Adrenal gland (tissue), 12 donors: Measurements from ENCODE around the gene TGFB1I1. TPM values are rescaled to one million over a fixed set of nuclear protein-coding genes. Genes with fewer than 3 reads are reported as not detected.
A peak's percentile ranks its signal among the peaks of the same experiment; 100 is the strongest.

ENCODE experiments used
- DNase-seq, 7 donors: peaks; one replicate each; pipeline ENCODE4 v3.0.0-alpha.2; 2019 to 2020
- H3K27ac ChIP-seq, 5 donors: fragments of 200-600 bp; sonication (generic) in 4 of 5; 1 replicate in 3 of 5; 2 replicates in 2 of 5; pipeline versions ENCODE4 v1.5.1 to v1.8.0; 2016 to 2020; ENCODE audit warnings: mild to moderate bottlenecking in 1 of 5
- H3K27me3 ChIP-seq: fragments of 200-600 bp; 2 replicates; pipeline ENCODE4 v1.8.0; 2021
- H3K36me3 ChIP-seq, 2 donors: fragments of 200-600 bp; replicated peaks in 1 of 2; 1 replicate in 1 of 2; 2 replicates in 1 of 2; pipeline versions ENCODE4 v1.5.1 to v1.8.0; 2018 to 2022
- H3K4me1 ChIP-seq, 2 donors: fragments of 200-600 bp; replicated peaks in 1 of 2; 1 replicate in 1 of 2; 2 replicates in 1 of 2; pipeline versions ENCODE4 v1.5.1 to v1.8.0; 2018 to 2021
- H3K4me3 ChIP-seq, 4 donors: fragments of 200-600 bp; sonication (generic) in 3 of 4; one replicate each; pipeline ENCODE4 v1.5.1; 2016 to 2018
- H3K9me3 ChIP-seq, 3 donors: fragments of 200-600 bp; sonication (generic) in 1 of 3; replicated peaks in 1 of 3; 1 replicate in 2 of 3; 2 replicates in 1 of 3; pipeline versions ENCODE4 v1.5.1 to v1.8.0; 2016 to 2021
- POLR2A ChIP-seq, 2 donors: fragments of 450-650 bp; IDR thresholded peaks; one replicate each; pipeline ENCODE4 v1.6.1; 2017; ENCODE audit warnings: antibody characterized with exemption in 2 of 2, mild to moderate bottlenecking in 2 of 2, moderate library complexity in 1 of 2
- WGBS, 4 donors: extraction: QIAGEN DNeasy Blood & Tissue Kit in 2 of 4; methylation state at CpG; one replicate each; pipeline versions ENCODE4 v1.1.5 to v1.1.7; 2013 to 2017; 5-methylcytosine and 5-hydroxymethylcytosine counted together
- intact Hi-C, 2 donors: fragments of 100-400 bp; cut with DNase I; formaldehyde crosslinking; loops; one replicate each; pipeline versions ENCODE4 v1.14.1 to v1.15.0; 2022 to 2023
- polyA plus RNA-seq, 3 donors: library from polyadenylated mRNA; stranded (reverse); fragments of 200-250 nt in 2 of 3; fragments of 350-450 nt in 1 of 3; fragmentation: Illumina TruSeq in 1 of 3; extraction: RNeasy Lipid Tissue Mini Kit (QIAGEN cat#74804) in 1 of 3; gene quantifications; one replicate each; pipeline ENCODE4 v1.2.3, GENCODE V29; 2013 to 2014
- total RNA-seq, 9 donors: library from RNA; depleted of rRNA in 4 of 9; stranded (reverse); fragments of >200 nt in 4 of 9; fragments of 120-200 nt in 1 of 9; fragmentation: NEBNext Ultra II Directional in 1 of 9; extraction: Animal tissue kit (Norgen Biotek cat#: 25700) in 1 of 9; gene quantifications; one replicate each; pipeline versions ENCODE4 v1.1.0 to v1.2.4, GENCODE V29; 2013 to 2023
- TF ChIP-seq, protein P1 (sequence below), 6 experiments: fragments of 450-650 bp in 4 of 6; fragments of 200-600 bp in 2 of 6; sonication (generic) in 1 of 6; IDR thresholded peaks; 1 replicate in 5 of 6; 2 replicates in 1 of 6; pipeline versions ENCODE4 v1.5.1 to v1.8.0; 2016 to 2021; ENCODE audit warnings: antibody characterized with exemption in 6 of 6, mild to moderate bottlenecking in 2 of 6, moderate library complexity in 1 of 6
- donor health status: healthy with polysubstance abuse.
- donor health status: Bipolar disorder and iron deficiency.
- donor health status: DM: yes; HTN: yes; CAD: no.
- donor health status: DM: no; HTN: no; CAD: no.
- donor health status: DM: no; HTN: no; CAD: no.
- donor health status: DM: yes; HTN: yes; CAD: no.

The TGFB1I1 gene
- total and polyA plus RNA-seq, 12 donors = 4.5 to 62.7 (median 31.3) TPM

DNA sequence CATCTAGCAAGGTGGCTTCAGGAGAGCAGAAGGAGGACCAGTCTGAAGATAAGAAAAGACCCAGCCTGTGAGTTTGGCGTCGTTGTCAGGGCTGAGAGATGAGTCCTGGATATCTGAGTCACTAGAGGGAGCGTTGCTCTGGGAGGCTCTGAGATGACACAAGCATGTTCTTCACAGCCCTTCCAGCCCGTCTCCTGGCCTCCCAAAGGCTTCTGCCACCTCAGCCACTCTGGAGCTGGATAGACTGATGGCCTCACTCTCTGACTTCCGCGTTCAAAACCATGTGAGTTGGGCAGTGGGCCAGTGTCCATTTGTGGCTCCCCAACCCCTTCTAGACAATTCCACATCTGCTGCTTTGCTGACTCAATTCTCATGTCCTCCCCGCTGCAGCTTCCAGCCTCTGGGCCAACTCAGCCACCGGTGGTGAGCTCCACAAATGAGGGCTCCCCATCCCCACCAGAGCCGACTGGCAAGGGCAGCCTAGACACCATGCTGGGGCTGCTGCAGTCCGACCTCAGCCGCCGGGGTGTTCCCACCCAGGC, 2.3 kb downstream of the TGFB1I1 start:
- peak in 3 of 7 donors; percentile 43 to 47 (median 44) for DNase-seq
- Histone ChIP-seq H3K27ac (peak overlapping the region in 3 of 5 donors; percentile 9 to 41 (median 27)), H3K9me3 (no peaks in the 10 kb centered on the region), H3K27me3 (no peaks in the 10 kb centered on the region), H3K36me3 (peaks cover 0 to 17% of the 10 kb centered on the region in 2 donors), H3K4me1 (peaks cover 0 to 18% of the 10 kb centered on the region in 2 donors), H3K4me3 (no peak overlapping the region)
- no peak for TF ChIP-seq POLR2A (IDR thresholded peaks at IDR 0.05)
- TF ChIP-seq, protein P1, sequence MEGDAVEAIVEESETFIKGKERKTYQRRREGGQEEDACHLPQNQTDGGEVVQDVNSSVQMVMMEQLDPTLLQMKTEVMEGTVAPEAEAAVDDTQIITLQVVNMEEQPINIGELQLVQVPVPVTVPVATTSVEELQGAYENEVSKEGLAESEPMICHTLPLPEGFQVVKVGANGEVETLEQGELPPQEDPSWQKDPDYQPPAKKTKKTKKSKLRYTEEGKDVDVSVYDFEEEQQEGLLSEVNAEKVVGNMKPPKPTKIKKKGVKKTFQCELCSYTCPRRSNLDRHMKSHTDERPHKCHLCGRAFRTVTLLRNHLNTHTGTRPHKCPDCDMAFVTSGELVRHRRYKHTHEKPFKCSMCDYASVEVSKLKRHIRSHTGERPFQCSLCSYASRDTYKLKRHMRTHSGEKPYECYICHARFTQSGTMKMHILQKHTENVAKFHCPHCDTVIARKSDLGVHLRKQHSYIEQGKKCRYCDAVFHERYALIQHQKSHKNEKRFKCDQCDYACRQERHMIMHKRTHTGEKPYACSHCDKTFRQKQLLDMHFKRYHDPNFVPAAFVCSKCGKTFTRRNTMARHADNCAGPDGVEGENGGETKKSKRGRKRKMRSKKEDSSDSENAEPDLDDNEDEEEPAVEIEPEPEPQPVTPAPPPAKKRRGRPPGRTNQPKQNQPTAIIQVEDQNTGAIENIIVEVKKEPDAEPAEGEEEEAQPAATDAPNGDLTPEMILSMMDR (IDR thresholded peaks at IDR 0.05) = no peak
- 61 to 78% (median 76%) methylated on average over 10 to 12 of the region's 12 CpGs for WGBS, 4 donors
- intact Hi-C loops = loop anchor here in 1 of 2 donors (10.0 kb wide), 1 partner anchor 231 kb away; no protein-coding TSS in a partner anchor

DNA sequence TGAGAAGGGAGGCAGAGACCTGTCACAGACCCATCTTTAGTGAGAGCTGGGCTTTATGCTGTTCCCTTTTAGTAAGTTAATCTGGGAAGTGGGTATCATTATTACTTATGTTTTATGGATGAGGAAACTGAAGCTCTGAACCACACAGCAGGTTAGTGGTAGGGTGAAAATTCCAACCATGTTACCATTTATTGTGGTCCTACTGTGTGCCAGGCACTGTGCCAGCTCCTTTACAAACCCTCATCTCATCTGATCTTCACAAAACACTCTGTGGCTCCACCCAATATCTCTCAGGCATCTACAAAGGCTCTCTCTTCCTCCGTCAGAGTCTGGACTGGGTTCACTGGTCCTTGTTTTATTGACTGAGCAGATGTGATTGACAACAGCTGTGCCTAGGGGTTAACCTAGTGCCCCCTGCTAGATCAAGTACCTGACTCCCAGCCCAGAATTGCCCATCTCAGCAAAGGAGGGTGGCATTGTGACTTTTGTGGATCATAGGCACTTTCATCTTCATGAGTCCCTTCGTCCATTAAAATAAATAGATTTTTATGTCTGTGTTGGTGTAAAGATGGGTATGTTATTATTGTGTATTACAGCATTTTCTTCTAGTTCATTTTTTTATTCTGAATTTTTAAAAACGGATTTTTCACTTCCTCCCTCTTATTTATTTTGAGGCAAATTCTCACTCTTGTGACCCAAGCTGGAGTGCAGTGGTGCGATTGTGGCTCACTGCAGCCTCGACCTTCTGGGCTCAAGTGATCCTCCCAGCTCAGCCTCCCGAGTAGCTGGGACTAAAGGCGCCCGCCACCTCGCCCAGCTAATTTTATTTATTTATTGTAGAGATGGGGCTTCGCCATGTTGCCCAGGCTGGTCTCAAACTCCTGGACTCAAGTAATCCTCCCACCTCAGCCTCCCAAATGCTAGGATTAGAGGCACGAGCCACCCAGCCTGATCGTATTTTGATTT, 3.1 kb downstream of the TGFB1I1 start:
- Histone ChIP-seq H3K4me1 (peaks cover 0 to 21% of the 10 kb centered on the region in 2 donors), H3K4me3 (no peak overlapping the region), H3K9me3 (no peaks in the 10 kb centered on the region), H3K36me3 (peaks cover 0 to 17% of the 10 kb centered on the region in 2 donors), H3K27ac (peak overlapping the region in 2 of 5 donors; percentile 27 to 41), H3K27me3 (no peaks in the 10 kb centered on the region)
- DNase-seq = no peak
- intact Hi-C loops = loop anchor here in 1 of 2 donors (10.0 kb wide), 1 partner anchor 230 kb away; no protein-coding TSS in a partner anchor
- TF ChIP-seq POLR2A (IDR thresholded peaks at IDR 0.05) = no peak
- TF ChIP-seq, protein P1 (IDR thresholded peaks at IDR 0.05) = no peak
- 89 to 94% (median 91%) methylated on average over 12 of the region's 12 CpGs for WGBS, 4 donors

DNA sequence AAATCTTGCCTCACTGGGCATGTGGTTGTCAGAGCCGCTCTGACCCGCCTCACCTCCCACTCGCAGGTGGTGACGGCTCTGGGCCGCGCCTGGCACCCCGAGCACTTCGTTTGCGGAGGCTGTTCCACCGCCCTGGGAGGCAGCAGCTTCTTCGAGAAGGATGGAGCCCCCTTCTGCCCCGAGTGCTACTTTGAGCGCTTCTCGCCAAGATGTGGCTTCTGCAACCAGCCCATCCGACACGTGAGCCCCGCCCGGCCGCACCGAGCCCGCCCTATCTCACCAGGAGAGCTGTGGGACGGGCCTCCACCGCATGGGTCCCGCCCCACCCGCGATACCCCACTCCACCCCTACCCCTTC, 4.0 kb downstream of the TGFB1I1 start:
- peaks cover 0 to 17% of the 10 kb centered on the region in 2 donors for H3K36me3 ChIP-seq
- H3K27ac ChIP-seq = peak overlapping the region in 1 of 5 donors; percentile 91
- DNase-seq = no peak
- H3K9me3 ChIP-seq = no peaks in the 10 kb centered on the region
- peak overlapping the region in 1 of 4 donors; percentile 53 for H3K4me3 ChIP-seq
- H3K27me3 ChIP-seq = no peaks in the 10 kb centered on the region
- TF ChIP-seq POLR2A (IDR thresholded peaks at IDR 0.05) = no peak
- TF ChIP-seq, protein P1 (IDR thresholded peaks at IDR 0.05) = no peak
- 79 to 97% (median 85%) methylated on average over 11 to 26 of the region's 26 CpGs for WGBS, 4 donors
- peaks cover 0 to 21% of the 10 kb centered on the region in 2 donors for H3K4me1 ChIP-seq
- intact Hi-C loops = loop anchor here in 1 of 2 donors (10.0 kb wide), 1 partner anchor 229 kb away; no protein-coding TSS in a partner anchor
